ENCODE results near the gene CTNNA2. TPM values are rescaled to one million over a fixed set of nuclear protein-coding genes. Genes with fewer than 3 reads are reported as not detected.

The CTNNA2 gene
- polyA plus RNA-seq, 2 of the 4 experiments (the other 2 are of a cell fraction), result 0.50 to 0.94 TPM

DNA sequence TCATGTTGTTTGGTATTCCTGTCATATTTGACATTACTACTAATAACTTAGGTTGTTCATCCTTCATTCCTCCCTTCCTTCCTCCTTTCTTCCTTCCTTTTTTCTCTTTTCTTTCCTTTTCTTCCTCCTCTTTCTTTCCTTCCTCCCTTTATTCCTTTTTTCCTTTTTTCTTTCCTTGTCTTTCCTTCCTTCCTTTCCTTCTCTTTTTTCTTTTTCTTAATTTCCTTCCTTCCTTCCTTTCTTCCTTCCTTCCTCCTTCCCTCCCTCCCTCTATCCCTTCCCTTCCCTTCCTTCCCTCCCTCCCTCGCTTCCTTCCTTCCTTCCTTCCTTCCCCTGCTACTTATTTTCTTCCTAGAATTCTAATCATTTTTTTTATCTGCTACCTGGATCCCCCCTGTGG lies 66.1 kb downstream of the CTNNA2 start:
- H3K4me1 ChIP-seq, result no peaks in the 10 kb centered on the region
- 0 out of 3 replicates have a peak, but pooled peaks cover 4% of the 10 kb centered on the region for H3K9me3 ChIP-seq
- DNase-seq (ENCODE audit: low read depth in 1 of 2, low spot score in 1 of 2), result no peak
- H3K27ac ChIP-seq, result no peak overlapping the region
- ChIA-PET CTCF (interaction anchor here (0.7 to 1.1 kb wide), 2 partner anchors 21 to 25 kb away, joined by 3 to 4 read pairs; no protein-coding TSS in a partner anchor), POLR2A (no interaction called here)
- 25% methylated on average over 1 of the region's 1 CpG for WGBS (ENCODE audit: missing lambda C conversion rate)
- TF ChIP-seq EHF (CRISPR knock-in tag; IDR thresholded peaks at IDR 0.05), result no peak
- no peak for TF ChIP-seq TP53 (CRISPR knock-in tag; IDR thresholded peaks at IDR 0.05)
- no peak for TF ChIP-seq POLR2A (IDR thresholded peaks at IDR 0.05; ENCODE audit: low read length)
- TF ChIP-seq E2F6 (IDR thresholded peaks at IDR 0.05; ENCODE audit: borderline replicate concordance, low read depth), result no peak
- no peak for TF ChIP-seq CHD2 (IDR thresholded peaks at IDR 0.05; ENCODE audit: low read length, partially characterized antibody)
- no peak for TF ChIP-seq SREBF2 (IDR thresholded peaks at IDR 0.05)
- TF ChIP-seq JUNB (IDR thresholded peaks at IDR 0.05), result no peak
- no peak for TF ChIP-seq FOSL2 (IDR thresholded peaks at IDR 0.05)
- no peak for TF ChIP-seq FOSL2 (CRISPR knock-in tag; IDR thresholded peaks at IDR 0.05)
- TF ChIP-seq MYC (IDR thresholded peaks at IDR 0.05; ENCODE audit: borderline replicate concordance, low read length), result no peak
- no peak for TF ChIP-seq HEYL (CRISPR knock-in tag; IDR thresholded peaks at IDR 0.05)
- TF ChIP-seq ZC3H11A (IDR thresholded peaks at IDR 0.05), result no peak
- TF ChIP-seq HOXB5 (CRISPR knock-in tag; IDR thresholded peaks at IDR 0.05), result no peak
- H3K4me2 ChIP-seq, result no peak overlapping the region
- no peak overlapping the region for H3K4me3 ChIP-seq
- FAIRE-seq, result no peak
- no peak for ATAC-seq

GRCh38 chr2:79580175-79580574 lies 67.3 kb downstream of the CTNNA2 start:
- Histone ChIP-seq H3K4me3 (no peak overlapping the region), H3K4me2 (no peak overlapping the region), H3K9me3 (0 out of 3 replicates have a peak, but pooled peaks cover 4% of the 10 kb centered on the region), H3K27ac (no peak overlapping the region), H3K4me1 (no peaks in the 10 kb centered on the region)
- WGBS (ENCODE audit: missing lambda C conversion rate), result 22% methylated on average over 6 of the region's 6 CpGs
- peak in 1 of 2 experiments; percentile 29 for DNase-seq (ENCODE audit: low read depth in 1 of 2, low spot score in 1 of 2)
- ChIA-PET CTCF (no interaction called here), POLR2A (no interaction called here)
- FAIRE-seq, result no peak
- TF ChIP-seq BCL3 (IDR thresholded peaks at IDR 0.05) (no peak), EP300 (IDR thresholded peaks at IDR 0.05) (no peak), HDAC2 (IDR thresholded peaks at IDR 0.05) (no peak), JUN (IDR thresholded peaks at IDR 0.05) (no peak)
- peak in 1 of 2 experiments; percentile 66; a peak in 2 of 6 replicates for ATAC-seq

- ChIA-PET POLR2A (no interaction called here), CTCF (no interaction called here)
- Histone ChIP-seq H3K4me1 (no peaks in the 10 kb centered on the region), H3K27ac (peak overlapping the region in 1 of 2 experiments; percentile 48; a peak in 2 of 6 replicates), H3K4me2 (peak overlapping the region; percentile 17; the same call in 1 of the 3 replicates), H3K9me3 (0 out of 3 replicates have a peak, but pooled peaks cover 8% of the 10 kb centered on the region), H3K4me3 (no peak overlapping the region)
- WGBS (ENCODE audit: missing lambda C conversion rate), result 28% methylated on average over 11 of the region's 11 CpGs
- DNase-seq (ENCODE audit: low read depth in 1 of 2, low spot score in 1 of 2) (peak; percentile 3 to 42), ATAC-seq (peak; percentile 69 to 76), FAIRE-seq (no peak)
- no peak for TF ChIP-seq CHD2 (IDR thresholded peaks at IDR 0.05; ENCODE audit: low read length, partially characterized antibody)
- no peak for TF ChIP-seq HEYL (CRISPR knock-in tag; IDR thresholded peaks at IDR 0.05)
- TF ChIP-seq MAZ (IDR thresholded peaks at IDR 0.05; ENCODE audit: borderline replicate concordance, low read depth, low read length), result no peak
- TF ChIP-seq EHF (CRISPR knock-in tag; IDR thresholded peaks at IDR 0.05), result no peak
- no peak for TF ChIP-seq CBX8 (IDR thresholded peaks at IDR 0.05)
- no peak for TF ChIP-seq MAX (IDR thresholded peaks at IDR 0.05)
- TF ChIP-seq NPAS2 (CRISPR knock-in tag; IDR thresholded peaks at IDR 0.05; ENCODE audit: borderline replicate concordance), result no peak
- no peak for TF ChIP-seq BCL3 (IDR thresholded peaks at IDR 0.05)
- TF ChIP-seq E2F6 (IDR thresholded peaks at IDR 0.05; ENCODE audit: borderline replicate concordance, low read depth), result no peak
- no peak for TF ChIP-seq EP300 (IDR thresholded peaks at IDR 0.05)
- TF ChIP-seq REST (IDR thresholded peaks at IDR 0.05), result no peak
- no peak for TF ChIP-seq ZSCAN20 (CRISPR knock-in tag; IDR thresholded peaks at IDR 0.05)
- no peak for TF ChIP-seq KDM1A (IDR thresholded peaks at IDR 0.05; ENCODE audit: low read depth)
- no peak for TF ChIP-seq JUN (IDR thresholded peaks at IDR 0.05)
- no peak for TF ChIP-seq NR3C1 (IDR thresholded peaks at IDR 0.05)
- TF ChIP-seq CEBPB (IDR thresholded peaks at IDR 0.05), result no peak
Observed at GRCh38 chr2:79585701-79586433, 73.0 kb downstream of the CTNNA2 start.

Data from A549 (cell line).